SK-N-SH treated with all-trans-retinoic acid at 6 μM for 48 hours (cell line): ENCODE results near the gene PLXDC2.

Experiments used
- BACH2 ChIP-seq: fragments of 250-450 bp; sonication (Bioruptor Pico); IDR thresholded peaks from 2 replicates; pipeline ENCODE4 v1.9.0; 2021; ENCODE audit warnings: mild to moderate bottlenecking, borderline replicate concordance
- CSRNP3 ChIP-seq: fragments of 250-450 bp; sonication (Bioruptor Pico); IDR thresholded peaks from 2 replicates; pipeline ENCODE4 v1.5.1; 2021; ENCODE audit warnings: mild to moderate bottlenecking, moderate library complexity
- ESRRG ChIP-seq: fragments of 250-450 bp; sonication (Bioruptor Pico); IDR thresholded peaks from 2 replicates; pipeline ENCODE4 v1.6.1; 2021; ENCODE audit warnings: mild to moderate bottlenecking
- GLIS3 ChIP-seq: fragments of 250-450 bp; sonication (Bioruptor Pico); IDR thresholded peaks from 2 replicates; pipeline ENCODE4 v1.5.0; 2020; ENCODE audit warnings: mild to moderate bottlenecking, moderate library complexity
- ISL1 ChIP-seq: fragments of 250-450 bp; sonication (Bioruptor Pico); IDR thresholded peaks from 2 replicates; pipeline ENCODE4 v2.1.2; 2022; ENCODE audit warnings: mild to moderate bottlenecking, moderate library complexity
- PATZ1 ChIP-seq: fragments of 250-450 bp; sonication (Bioruptor Pico); IDR thresholded peaks from 2 replicates; pipeline ENCODE4 v1.8.0; 2020; ENCODE audit warnings: mild to moderate bottlenecking, moderate library complexity, borderline replicate concordance
- RARB ChIP-seq: fragments of 250-450 bp; sonication (Bioruptor Pico); IDR thresholded peaks from 2 replicates; pipeline ENCODE4 v1.8.0; 2021; ENCODE audit warnings: mild to moderate bottlenecking, moderate library complexity
- SNAI2 ChIP-seq: fragments of 250-450 bp; sonication (Bioruptor Pico); IDR thresholded peaks from 2 replicates; pipeline ENCODE4 v1.5.0; 2020; ENCODE audit warnings: mild to moderate bottlenecking, moderate library complexity
- TOX ChIP-seq: fragments of 250-450 bp; sonication (Bioruptor Pico); IDR thresholded peaks from 2 replicates; pipeline ENCODE4 v1.8.0; 2021; ENCODE audit warnings: mild to moderate bottlenecking, moderate library complexity, borderline replicate concordance
- ZC3H10 ChIP-seq: fragments of 250-450 bp; sonication (Bioruptor Pico); IDR thresholded peaks from 2 replicates; pipeline ENCODE4 v1.5.1; 2021; ENCODE audit warnings: mild to moderate bottlenecking, moderate library complexity
- ZFP3 ChIP-seq: fragments of 250-450 bp; sonication (Bioruptor Pico); IDR thresholded peaks from 2 replicates; pipeline ENCODE4 v1.5.0; 2020; ENCODE audit warnings: mild to moderate bottlenecking, moderate library complexity
- ZFP30 ChIP-seq: fragments of 450-650 bp; formaldehyde crosslinking; IDR thresholded peaks from 2 replicates; pipeline ENCODE4 v1.5.0; 2022; ENCODE audit warnings: mild to moderate bottlenecking, moderate library complexity
- ZNF565 ChIP-seq: fragments of 450-650 bp; formaldehyde crosslinking; conservative IDR thresholded peaks from 2 replicates; pipeline ENCODE4 v1.5.0; 2020; ENCODE audit warnings: low read depth, mild to moderate bottlenecking, moderate library complexity
- TF ChIP-seq, protein P1 (sequence below): fragments of 250-450 bp; sonication (Bioruptor Pico); IDR thresholded peaks from 2 replicates; pipeline ENCODE4 v1.5.1; 2020; ENCODE audit warnings: low read depth, mild to moderate bottlenecking, moderate library complexity

- TF ChIP-seq ZFP3 (CRISPR knock-in tag) (no peak), ZNF565 (no peak), TOX (CRISPR knock-in tag) (no peak), CSRNP3 (CRISPR knock-in tag) (no peak), SNAI2 (CRISPR knock-in tag) (no peak), ZC3H10 (CRISPR knock-in tag) (no peak), RARB (no peak), ESRRG (CRISPR knock-in tag) (no peak), PATZ1 (no peak), ISL1 (CRISPR knock-in tag) (no peak), BACH2 (CRISPR knock-in tag) (no peak), ZFP30 (CRISPR knock-in tag) (no peak), GLIS3 (no peak)
- TF ChIP-seq, protein P1, sequence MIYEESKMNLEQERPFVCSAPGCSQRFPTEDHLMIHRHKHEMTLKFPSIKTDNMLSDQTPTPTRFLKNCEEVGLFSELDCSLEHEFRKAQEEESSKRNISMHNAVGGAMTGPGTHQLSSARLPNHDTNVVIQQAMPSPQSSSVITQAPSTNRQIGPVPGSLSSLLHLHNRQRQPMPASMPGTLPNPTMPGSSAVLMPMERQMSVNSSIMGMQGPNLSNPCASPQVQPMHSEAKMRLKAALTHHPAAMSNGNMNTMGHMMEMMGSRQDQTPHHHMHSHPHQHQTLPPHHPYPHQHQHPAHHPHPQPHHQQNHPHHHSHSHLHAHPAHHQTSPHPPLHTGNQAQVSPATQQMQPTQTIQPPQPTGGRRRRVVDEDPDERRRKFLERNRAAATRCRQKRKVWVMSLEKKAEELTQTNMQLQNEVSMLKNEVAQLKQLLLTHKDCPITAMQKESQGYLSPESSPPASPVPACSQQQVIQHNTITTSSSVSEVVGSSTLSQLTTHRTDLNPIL (CRISPR knock-in tag) = no peak
Observed at GRCh38 chr10:19877466-19878255, 61.4 kb downstream of the PLXDC2 start.
